ENCODE data around the gene DDX42.

DDX42 gene

DNA sequence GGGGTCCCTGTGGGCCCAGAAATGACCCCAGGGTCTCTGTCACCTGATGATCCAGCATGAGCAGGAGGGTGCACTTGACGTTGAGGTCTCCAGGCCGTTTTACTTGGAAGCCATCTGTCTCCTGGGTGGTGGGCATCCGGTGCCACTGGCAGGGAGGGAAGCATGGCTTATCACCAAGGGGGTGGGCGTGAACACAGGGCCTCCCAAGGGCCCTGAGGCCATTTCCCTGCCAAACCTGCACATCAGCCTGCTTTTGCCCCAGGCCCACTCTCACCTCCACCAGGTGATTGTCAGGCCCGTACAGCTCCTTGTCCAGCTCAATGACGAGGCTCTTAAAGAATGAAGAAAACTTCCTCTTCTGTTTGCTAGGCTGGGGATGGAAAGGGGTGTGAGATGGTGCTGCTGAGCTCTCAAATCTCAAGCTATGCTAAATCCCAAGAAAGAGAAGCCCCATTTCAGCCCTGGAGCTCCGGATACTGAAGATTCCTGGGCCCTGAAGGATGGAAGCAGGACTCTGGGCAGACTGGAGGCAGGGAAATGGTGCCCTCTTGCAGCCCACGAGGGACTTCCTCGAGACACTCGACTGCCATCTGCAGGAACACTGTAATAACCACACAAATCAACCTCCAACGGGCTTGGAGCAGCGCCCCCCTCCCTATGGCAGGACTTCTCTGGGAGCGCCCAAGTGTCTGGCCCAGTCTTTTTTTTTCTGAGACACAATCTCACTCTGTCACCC is 60.6 kb downstream of the DDX42 start:
- Histone ChIP-seq H3K4me3 (ENCODE audit: low read length) (no peak overlapping the region), H3K4me1 (ENCODE audit: control insufficient read depth, low read depth, low read length) (peaks cover 13% of the 10 kb centered on the region), H3K27ac (ENCODE audit: low read length) (no peak overlapping the region), H3K9me3 (ENCODE audit: control insufficient read depth, low read depth, low read length) (no peaks in the 10 kb centered on the region), H3K9ac (ENCODE audit: low read length) (no peak overlapping the region), H3K36me3 (ENCODE audit: control insufficient read depth, low read depth, low read length) (peaks cover 53% of the 10 kb centered on the region), H3K27me3 (ENCODE audit: control insufficient read depth, insufficient read depth, low read length) (no peaks in the 10 kb centered on the region)

GRCh38 chr17:63835167-63835720 is 61.3 kb downstream of the DDX42 start:
- H3K9ac ChIP-seq (ENCODE audit: low read length): no peak overlapping the region
- H3K4me3 ChIP-seq (ENCODE audit: low read length): no peak overlapping the region
- H3K27ac ChIP-seq (ENCODE audit: low read length): no peak overlapping the region
- no peaks in the 10 kb centered on the region for H3K27me3 ChIP-seq (ENCODE audit: control insufficient read depth, insufficient read depth, low read length)
- H3K36me3 ChIP-seq (ENCODE audit: control insufficient read depth, low read depth, low read length): peaks cover 47% of the 10 kb centered on the region
- peaks cover 13% of the 10 kb centered on the region for H3K4me1 ChIP-seq (ENCODE audit: control insufficient read depth, low read depth, low read length)
- H3K9me3 ChIP-seq (ENCODE audit: control insufficient read depth, low read depth, low read length): no peaks in the 10 kb centered on the region

DNA sequence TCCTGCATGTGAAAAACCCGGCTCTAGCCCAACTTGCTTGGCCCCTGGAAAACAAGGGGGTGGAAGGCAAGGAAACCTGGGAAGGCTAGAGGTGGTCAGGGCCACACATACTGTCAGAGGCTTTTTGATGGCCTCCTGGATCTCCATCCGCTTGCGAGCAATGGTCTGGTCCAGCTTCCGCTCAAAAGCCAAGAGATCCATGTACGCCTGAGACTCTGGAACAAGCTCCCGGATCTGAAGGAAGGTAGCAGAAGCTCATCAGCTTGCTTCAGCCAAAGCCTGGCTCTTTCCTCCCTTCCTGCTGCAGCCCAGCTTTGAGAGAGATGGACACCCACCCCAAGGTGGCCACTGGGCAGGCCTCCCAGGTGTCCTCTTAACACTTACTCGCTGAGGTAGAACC is 62.8 kb downstream of the DDX42 start:
- Histone ChIP-seq H3K36me3 (ENCODE audit: control insufficient read depth, low read depth, low read length) (peaks cover 31% of the 10 kb centered on the region), H3K9ac (ENCODE audit: low read length) (no peak overlapping the region), H3K4me3 (ENCODE audit: low read length) (no peak overlapping the region), H3K4me1 (ENCODE audit: control insufficient read depth, low read depth, low read length) (peaks cover 22% of the 10 kb centered on the region), H3K9me3 (ENCODE audit: control insufficient read depth, low read depth, low read length) (no peaks in the 10 kb centered on the region), H3K27ac (ENCODE audit: low read length) (no peak overlapping the region), H3K27me3 (ENCODE audit: control insufficient read depth, insufficient read depth, low read length) (no peaks in the 10 kb centered on the region)

GRCh38 chr17:63837480-63837879 is 63.5 kb downstream of the DDX42 start:
- no peaks in the 10 kb centered on the region for H3K27me3 ChIP-seq (ENCODE audit: control insufficient read depth, insufficient read depth, low read length)
- no peak overlapping the region for H3K27ac ChIP-seq (ENCODE audit: low read length)
- H3K4me1 ChIP-seq (ENCODE audit: control insufficient read depth, low read depth, low read length): peaks cover 22% of the 10 kb centered on the region
- H3K9me3 ChIP-seq (ENCODE audit: control insufficient read depth, low read depth, low read length): no peaks in the 10 kb centered on the region
- no peak overlapping the region for H3K4me3 ChIP-seq (ENCODE audit: low read length)
- H3K9ac ChIP-seq (ENCODE audit: low read length): no peak overlapping the region
- H3K36me3 ChIP-seq (ENCODE audit: control insufficient read depth, low read depth, low read length): peaks cover 25% of the 10 kb centered on the region

- Histone ChIP-seq H3K4me1 (ENCODE audit: control insufficient read depth, low read depth, low read length) (peaks cover 22% of the 10 kb centered on the region), H3K27ac (ENCODE audit: low read length) (no peak overlapping the region), H3K4me3 (ENCODE audit: low read length) (no peak overlapping the region), H3K9me3 (ENCODE audit: control insufficient read depth, low read depth, low read length) (no peaks in the 10 kb centered on the region), H3K36me3 (ENCODE audit: control insufficient read depth, low read depth, low read length) (peaks cover 19% of the 10 kb centered on the region), H3K27me3 (ENCODE audit: control insufficient read depth, insufficient read depth, low read length) (no peaks in the 10 kb centered on the region), H3K9ac (ENCODE audit: low read length) (no peak overlapping the region)
Measured at GRCh38 chr17:63837962-63838600, 64.1 kb downstream of the DDX42 start.

DNA sequence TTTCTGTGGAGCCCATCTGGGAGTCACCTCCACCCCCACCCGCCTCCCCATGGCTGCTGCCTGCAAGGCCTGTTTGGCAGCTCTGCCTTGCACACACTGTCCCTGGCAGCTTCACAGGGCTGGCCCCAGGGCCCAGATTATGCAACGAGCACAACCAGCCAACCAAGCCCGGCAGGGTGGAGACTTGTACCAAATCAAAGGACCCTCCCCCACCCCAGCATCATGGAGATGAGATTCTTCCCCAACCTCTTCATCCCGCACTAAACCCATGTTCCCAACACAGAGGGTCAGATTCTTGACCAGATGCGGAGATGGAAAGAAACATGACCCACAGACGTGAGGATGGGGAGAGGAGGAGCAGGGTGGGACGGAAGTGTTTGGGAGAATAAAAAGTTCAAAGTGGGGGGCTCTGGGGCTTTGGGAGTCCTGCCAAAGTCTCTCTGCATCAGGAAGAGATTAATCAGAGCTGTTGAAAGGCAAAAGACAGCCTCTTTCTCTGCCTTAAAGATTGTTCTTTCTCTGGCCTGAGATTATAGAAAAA is 64.7 kb downstream of the DDX42 start:
- Histone ChIP-seq H3K9ac (ENCODE audit: low read length) (peak overlapping the region; percentile 36), H3K4me3 (ENCODE audit: low read length) (peak overlapping the region; percentile 21), H3K36me3 (ENCODE audit: control insufficient read depth, low read depth, low read length) (peaks cover 12% of the 10 kb centered on the region), H3K27me3 (ENCODE audit: control insufficient read depth, insufficient read depth, low read length) (no peaks in the 10 kb centered on the region), H3K4me1 (ENCODE audit: control insufficient read depth, low read depth, low read length) (peaks cover 22% of the 10 kb centered on the region), H3K27ac (ENCODE audit: low read length) (peak overlapping the region; percentile 54), H3K9me3 (ENCODE audit: control insufficient read depth, low read depth, low read length) (no peaks in the 10 kb centered on the region)

DNA sequence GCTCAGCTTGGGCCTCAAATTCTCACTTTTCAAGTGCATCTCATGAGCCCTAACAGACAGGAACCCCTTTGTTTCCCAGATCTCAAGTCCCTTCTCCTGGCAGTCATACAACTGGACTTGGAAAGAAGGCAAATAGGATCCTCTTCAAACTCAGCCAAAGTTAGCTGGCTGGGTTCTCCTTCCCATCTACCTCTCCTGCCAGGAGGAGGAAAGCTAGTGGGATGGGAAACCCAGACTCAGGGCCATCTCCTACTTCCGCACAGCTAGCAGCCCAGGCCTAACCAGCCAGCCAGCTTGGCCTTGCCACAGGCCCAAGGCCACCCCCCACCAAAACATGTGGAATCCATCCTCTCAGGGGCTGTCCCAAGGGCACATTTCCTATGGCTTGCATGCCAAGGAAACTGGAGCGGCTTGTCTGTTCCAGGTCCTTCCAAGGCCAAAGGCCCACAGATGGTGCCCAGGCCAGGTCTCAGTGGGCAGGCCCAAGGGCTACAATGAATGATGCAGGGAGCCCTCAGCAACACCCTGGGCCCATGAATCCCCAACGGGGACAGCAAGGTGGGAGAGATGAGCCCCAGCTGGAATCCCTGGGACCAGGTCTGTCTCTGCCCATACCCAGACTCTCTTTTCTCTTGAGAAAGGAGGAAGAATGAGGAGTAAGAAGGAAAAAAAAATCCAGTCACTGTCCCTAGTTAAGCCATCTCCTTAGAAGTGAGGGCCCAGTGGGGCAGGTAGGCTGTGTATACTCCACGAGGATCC is 66.8 kb downstream of the DDX42 start:
- Histone ChIP-seq H3K4me3 (ENCODE audit: low read length) (peak overlapping the region; percentile 94), H3K9me3 (ENCODE audit: control insufficient read depth, low read depth, low read length) (no peaks in the 10 kb centered on the region), H3K9ac (ENCODE audit: low read length) (no peak overlapping the region), H3K27ac (ENCODE audit: low read length) (no peak overlapping the region), H3K4me1 (ENCODE audit: control insufficient read depth, low read depth, low read length) (peaks cover 22% of the 10 kb centered on the region), H3K27me3 (ENCODE audit: control insufficient read depth, insufficient read depth, low read length) (peaks cover 11% of the 10 kb centered on the region), H3K36me3 (ENCODE audit: control insufficient read depth, low read depth, low read length) (peaks cover 4% of the 10 kb centered on the region)

- peak overlapping the region; percentile 94 for H3K4me3 ChIP-seq (ENCODE audit: low read length)
- no peak overlapping the region for H3K27ac ChIP-seq (ENCODE audit: low read length)
- peaks cover 4% of the 10 kb centered on the region for H3K36me3 ChIP-seq (ENCODE audit: control insufficient read depth, low read depth, low read length)
Measured at GRCh38 chr17:63841350-63842172, 67.6 kb downstream of the DDX42 start.

DNA sequence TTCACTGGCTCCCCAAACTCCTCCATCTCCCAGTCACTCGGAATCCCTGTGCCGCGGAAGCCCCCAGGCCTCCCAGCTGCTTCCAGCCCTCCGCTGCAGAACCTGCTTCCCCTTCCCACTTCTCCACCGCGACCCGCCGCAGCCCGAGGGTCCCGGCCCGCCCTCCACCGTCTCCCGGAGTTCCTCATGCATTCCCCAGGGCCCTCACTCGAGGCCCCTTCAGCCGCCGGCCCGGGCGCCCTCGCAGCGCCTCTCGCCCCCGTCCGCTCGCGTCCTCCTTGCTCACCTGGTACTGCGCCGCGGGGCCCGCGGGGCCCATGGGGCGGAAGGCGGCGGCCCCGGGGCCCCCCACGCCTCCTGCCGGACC is 68.2 kb downstream of the DDX42 start:
- peak overlapping the region; percentile 77 for H3K9ac ChIP-seq (ENCODE audit: low read length)
- peaks cover 25% of the 10 kb centered on the region for H3K27me3 ChIP-seq (ENCODE audit: control insufficient read depth, insufficient read depth, low read length)
- no peak overlapping the region for H3K27ac ChIP-seq (ENCODE audit: low read length)
- H3K4me1 ChIP-seq (ENCODE audit: control insufficient read depth, low read depth, low read length): peaks cover 22% of the 10 kb centered on the region
- H3K4me3 ChIP-seq (ENCODE audit: low read length): peak overlapping the region; percentile 94
- no peaks in the 10 kb centered on the region for H3K36me3 ChIP-seq (ENCODE audit: control insufficient read depth, low read depth, low read length)
- H3K9me3 ChIP-seq (ENCODE audit: control insufficient read depth, low read depth, low read length): no peaks in the 10 kb centered on the region

More at GRCh38 chr17:63841350-63842172, 67.6 kb downstream of the DDX42 start:
- Histone ChIP-seq H3K9ac (ENCODE audit: low read length) (peak overlapping the region; percentile 77), H3K27me3 (ENCODE audit: control insufficient read depth, insufficient read depth, low read length) (peaks cover 19% of the 10 kb centered on the region), H3K9me3 (ENCODE audit: control insufficient read depth, low read depth, low read length) (no peaks in the 10 kb centered on the region), H3K4me1 (ENCODE audit: control insufficient read depth, low read depth, low read length) (peaks cover 22% of the 10 kb centered on the region)

- Histone ChIP-seq H3K4me3 (ENCODE audit: low read length) (peak within 1 kb of the TSS; percentile 94), H3K36me3 (ENCODE audit: control insufficient read depth, low read depth, low read length) (no peaks in the 10 kb centered on the region), H3K27ac (ENCODE audit: low read length) (no peak within 1 kb of the TSS), H3K4me1 (ENCODE audit: control insufficient read depth, low read depth, low read length) (peaks cover 22% of the 10 kb centered on the region), H3K27me3 (ENCODE audit: control insufficient read depth, insufficient read depth, low read length) (peaks cover 31% of the 10 kb centered on the region), H3K9ac (ENCODE audit: low read length) (peak within 1 kb of the TSS; percentile 77), H3K9me3 (ENCODE audit: control insufficient read depth, low read depth, low read length) (no peaks in the 10 kb centered on the region)
Measured at GRCh38 chr17:63842540-63843386, 68.8 kb downstream of the DDX42 start, which contains the start of gene SMARCD2. TSS of gene SMARCD2 (minus strand) at chr17:63842685. CDS start at chr17:63842674, 11 bp downstream.

All from iPS-18a (cell line).